SK-N-SH treated with all-trans-retinoic acid at 6 μM for 48 hours (cell line): Measurements from ENCODE around the gene UBQLN4.

Experiments used
- BACH2 ChIP-seq: fragments of 250-450 bp; sonication (Bioruptor Pico); IDR thresholded peaks from 2 replicates; pipeline ENCODE4 v1.9.0; 2021; ENCODE audit warnings: mild to moderate bottlenecking, borderline replicate concordance
- ISL1 ChIP-seq: fragments of 250-450 bp; sonication (Bioruptor Pico); IDR thresholded peaks from 2 replicates; pipeline ENCODE4 v2.1.2; 2022; ENCODE audit warnings: mild to moderate bottlenecking, moderate library complexity
- RARB ChIP-seq: fragments of 250-450 bp; sonication (Bioruptor Pico); IDR thresholded peaks from 2 replicates; pipeline ENCODE4 v1.8.0; 2021; ENCODE audit warnings: mild to moderate bottlenecking, moderate library complexity
- TCF4 ChIP-seq: fragments of 250-450 bp; sonication (Bioruptor Pico); IDR thresholded peaks from 2 replicates; pipeline ENCODE4 v1.8.0; 2021; ENCODE audit warnings: mild to moderate bottlenecking, moderate library complexity, borderline replicate concordance
- TOX ChIP-seq: fragments of 250-450 bp; sonication (Bioruptor Pico); IDR thresholded peaks from 2 replicates; pipeline ENCODE4 v1.8.0; 2021; ENCODE audit warnings: mild to moderate bottlenecking, moderate library complexity, borderline replicate concordance
- ZFP3 ChIP-seq: fragments of 250-450 bp; sonication (Bioruptor Pico); IDR thresholded peaks from 2 replicates; pipeline ENCODE4 v1.5.0; 2020; ENCODE audit warnings: mild to moderate bottlenecking, moderate library complexity
- ZNF8 ChIP-seq: fragments of 450-650 bp; formaldehyde crosslinking; IDR thresholded peaks from 2 replicates; pipeline ENCODE4 v1.5.0; 2020; ENCODE audit warnings: mild to moderate bottlenecking, moderate library complexity
- TF ChIP-seq, protein P1 (sequence below): fragments of 250-450 bp; sonication (Bioruptor Pico); IDR thresholded peaks from 2 replicates; pipeline ENCODE4 v1.8.0; 2020; ENCODE audit warnings: mild to moderate bottlenecking, moderate library complexity, borderline replicate concordance
- TF ChIP-seq, protein P2 (sequence below): fragments of 250-450 bp; sonication (Bioruptor Pico); IDR thresholded peaks from 2 replicates; pipeline ENCODE4 v1.5.0; 2020; ENCODE audit warnings: mild to moderate bottlenecking, moderate library complexity

DNA sequence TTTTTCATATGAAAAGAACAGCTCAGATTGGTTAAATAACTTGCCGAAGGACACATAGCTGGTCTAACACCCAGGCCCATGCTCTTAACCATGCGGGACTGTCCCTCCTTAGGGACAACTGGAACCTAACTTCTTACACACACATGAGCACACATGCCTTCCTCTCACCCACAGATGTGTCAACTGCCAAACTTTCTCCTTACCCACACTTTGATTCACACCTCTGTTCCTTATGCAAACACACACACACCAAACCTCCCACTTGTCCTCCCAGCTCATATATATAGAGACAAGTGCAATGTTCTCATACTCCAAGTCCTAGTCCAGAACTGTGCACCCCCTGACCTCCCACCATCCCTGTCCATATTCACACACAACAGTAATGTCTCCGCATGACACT lies 11.6 kb upstream of the UBQLN4 start:
- TF ChIP-seq RARB (CRISPR knock-in tag) (no peak), TOX (CRISPR knock-in tag) (no peak), ISL1 (no peak), BACH2 (CRISPR knock-in tag) (no peak), TCF4 (CRISPR knock-in tag) (no peak), ZNF8 (CRISPR knock-in tag) (no peak), ZFP3 (CRISPR knock-in tag) (no peak)
- TF ChIP-seq, protein P1, sequence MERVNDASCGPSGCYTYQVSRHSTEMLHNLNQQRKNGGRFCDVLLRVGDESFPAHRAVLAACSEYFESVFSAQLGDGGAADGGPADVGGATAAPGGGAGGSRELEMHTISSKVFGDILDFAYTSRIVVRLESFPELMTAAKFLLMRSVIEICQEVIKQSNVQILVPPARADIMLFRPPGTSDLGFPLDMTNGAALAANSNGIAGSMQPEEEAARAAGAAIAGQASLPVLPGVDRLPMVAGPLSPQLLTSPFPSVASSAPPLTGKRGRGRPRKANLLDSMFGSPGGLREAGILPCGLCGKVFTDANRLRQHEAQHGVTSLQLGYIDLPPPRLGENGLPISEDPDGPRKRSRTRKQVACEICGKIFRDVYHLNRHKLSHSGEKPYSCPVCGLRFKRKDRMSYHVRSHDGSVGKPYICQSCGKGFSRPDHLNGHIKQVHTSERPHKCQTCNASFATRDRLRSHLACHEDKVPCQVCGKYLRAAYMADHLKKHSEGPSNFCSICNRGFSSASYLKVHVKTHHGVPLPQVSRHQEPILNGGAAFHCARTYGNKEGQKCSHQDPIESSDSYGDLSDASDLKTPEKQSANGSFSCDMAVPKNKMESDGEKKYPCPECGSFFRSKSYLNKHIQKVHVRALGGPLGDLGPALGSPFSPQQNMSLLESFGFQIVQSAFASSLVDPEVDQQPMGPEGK (CRISPR knock-in tag) = no peak
- TF ChIP-seq, protein P2, sequence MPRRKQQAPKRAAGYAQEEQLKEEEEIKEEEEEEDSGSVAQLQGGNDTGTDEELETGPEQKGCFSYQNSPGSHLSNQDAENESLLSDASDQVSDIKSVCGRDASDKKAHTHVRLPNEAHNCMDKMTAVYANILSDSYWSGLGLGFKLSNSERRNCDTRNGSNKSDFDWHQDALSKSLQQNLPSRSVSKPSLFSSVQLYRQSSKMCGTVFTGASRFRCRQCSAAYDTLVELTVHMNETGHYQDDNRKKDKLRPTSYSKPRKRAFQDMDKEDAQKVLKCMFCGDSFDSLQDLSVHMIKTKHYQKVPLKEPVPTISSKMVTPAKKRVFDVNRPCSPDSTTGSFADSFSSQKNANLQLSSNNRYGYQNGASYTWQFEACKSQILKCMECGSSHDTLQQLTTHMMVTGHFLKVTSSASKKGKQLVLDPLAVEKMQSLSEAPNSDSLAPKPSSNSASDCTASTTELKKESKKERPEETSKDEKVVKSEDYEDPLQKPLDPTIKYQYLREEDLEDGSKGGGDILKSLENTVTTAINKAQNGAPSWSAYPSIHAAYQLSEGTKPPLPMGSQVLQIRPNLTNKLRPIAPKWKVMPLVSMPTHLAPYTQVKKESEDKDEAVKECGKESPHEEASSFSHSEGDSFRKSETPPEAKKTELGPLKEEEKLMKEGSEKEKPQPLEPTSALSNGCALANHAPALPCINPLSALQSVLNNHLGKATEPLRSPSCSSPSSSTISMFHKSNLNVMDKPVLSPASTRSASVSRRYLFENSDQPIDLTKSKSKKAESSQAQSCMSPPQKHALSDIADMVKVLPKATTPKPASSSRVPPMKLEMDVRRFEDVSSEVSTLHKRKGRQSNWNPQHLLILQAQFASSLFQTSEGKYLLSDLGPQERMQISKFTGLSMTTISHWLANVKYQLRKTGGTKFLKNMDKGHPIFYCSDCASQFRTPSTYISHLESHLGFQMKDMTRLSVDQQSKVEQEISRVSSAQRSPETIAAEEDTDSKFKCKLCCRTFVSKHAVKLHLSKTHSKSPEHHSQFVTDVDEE (CRISPR knock-in tag) = no peak
